ENCODE data around the gene SLC10A2.
"Not testable (repeated sequence)": the region's sequence is repeated elsewhere in the genome, so short reads cannot be mapped to it uniquely, and the experiment has no call there.

Gene SLC10A2

DNA sequence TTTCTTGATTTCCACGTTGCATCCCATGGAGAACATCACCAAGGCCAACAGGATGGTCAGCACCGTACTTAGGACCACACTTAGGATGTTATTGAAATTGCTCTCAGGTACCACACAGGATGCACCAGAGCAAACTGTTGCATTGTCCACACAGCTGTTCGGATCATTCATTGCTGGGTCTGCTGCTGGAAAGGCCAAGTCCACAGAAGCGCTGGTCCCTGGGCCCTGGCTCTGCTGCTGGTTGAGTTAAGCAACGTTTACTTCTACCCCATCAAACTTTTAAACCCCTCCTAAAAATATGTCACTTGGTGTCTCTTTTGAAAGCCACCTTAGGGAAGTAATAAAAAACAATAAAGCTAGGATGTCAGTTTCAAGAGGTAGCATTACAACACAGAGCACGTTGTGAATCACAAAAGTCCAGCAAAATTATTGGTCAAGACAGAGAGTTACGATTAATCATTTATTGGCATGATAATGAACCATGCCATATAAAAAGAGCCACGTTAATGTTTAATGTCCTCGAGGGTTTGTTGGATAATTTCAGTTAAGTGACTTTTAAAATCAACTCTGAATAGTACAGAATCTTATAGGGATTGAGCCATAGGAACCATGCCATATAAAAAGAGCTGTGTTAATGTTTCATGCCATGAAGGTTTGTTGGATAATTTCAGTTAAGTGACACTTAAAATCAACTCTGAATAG, at the start of gene SLC10A2:
Gene SLC10A2 (minus strand): TSS at position 339 of the 702 bp plus-strand sequence. CDS start 168 bp downstream, at position 171.
- no peak for DNase-seq

DNA sequence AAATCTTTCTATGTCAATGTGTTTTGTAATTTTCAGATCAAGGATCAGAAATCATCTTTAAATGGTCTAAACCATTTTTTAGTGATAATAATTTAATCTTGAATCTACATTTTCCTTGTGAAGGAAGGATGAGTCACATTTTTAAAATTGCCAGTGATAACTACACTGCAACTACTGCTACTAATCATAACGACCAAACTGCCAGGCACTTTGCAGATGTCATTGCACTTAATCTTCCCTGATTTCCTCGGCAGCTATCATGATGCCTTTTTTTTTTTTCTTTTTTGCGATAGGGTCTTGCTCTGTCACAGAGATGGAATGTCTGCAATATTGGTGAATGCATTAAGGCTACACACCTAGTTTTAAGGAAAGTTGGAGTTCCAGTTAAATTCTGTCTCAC, 41.4 kb upstream of the SLC10A2 start:
- no peak for DNase-seq

DNA sequence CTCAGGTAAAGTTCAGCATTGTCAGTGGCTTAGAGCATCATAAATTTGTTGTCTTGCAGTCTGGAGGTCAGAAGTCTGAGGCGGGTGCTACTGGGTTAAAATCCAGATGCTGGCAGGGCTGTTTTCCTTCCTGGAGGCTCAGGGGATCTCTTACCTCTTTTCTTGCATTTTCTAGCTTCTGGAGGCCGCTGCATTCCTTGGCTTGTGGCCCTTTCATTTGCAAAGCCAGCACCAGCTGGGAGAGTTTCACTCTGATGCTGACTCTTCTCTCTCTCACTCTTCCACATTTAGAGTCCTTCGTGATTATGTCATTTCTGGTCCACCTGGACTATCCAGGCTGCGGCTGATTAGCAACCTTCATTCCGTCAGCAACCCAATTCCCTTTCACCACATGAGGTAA, 38.1 kb upstream of the SLC10A2 start:
- no peak for DNase-seq

DNA sequence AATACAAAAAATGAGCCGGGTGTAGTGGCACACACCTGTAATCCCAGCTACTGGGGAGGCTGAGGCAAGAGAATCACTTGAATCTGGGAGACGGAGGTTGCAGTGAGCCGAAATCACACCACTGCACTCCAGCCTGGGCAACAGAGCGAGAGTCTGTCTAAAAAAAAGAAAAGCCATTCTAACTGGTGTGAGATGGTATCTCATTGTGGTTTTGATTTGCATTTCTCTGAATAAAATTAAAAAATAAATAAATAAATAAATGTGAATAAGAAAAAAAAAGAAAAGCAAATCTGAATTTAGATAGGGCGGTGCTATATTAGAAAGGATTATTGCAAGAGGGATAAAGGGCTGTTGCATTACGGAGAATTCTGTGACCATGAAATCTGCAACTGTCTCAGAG, 37.2 kb upstream of the SLC10A2 start:
- DNase-seq: not testable (repeated sequence)

GRCh38 chr13:103102482-103102881, 36.3 kb upstream of the SLC10A2 start:
- no peak for DNase-seq

DNA sequence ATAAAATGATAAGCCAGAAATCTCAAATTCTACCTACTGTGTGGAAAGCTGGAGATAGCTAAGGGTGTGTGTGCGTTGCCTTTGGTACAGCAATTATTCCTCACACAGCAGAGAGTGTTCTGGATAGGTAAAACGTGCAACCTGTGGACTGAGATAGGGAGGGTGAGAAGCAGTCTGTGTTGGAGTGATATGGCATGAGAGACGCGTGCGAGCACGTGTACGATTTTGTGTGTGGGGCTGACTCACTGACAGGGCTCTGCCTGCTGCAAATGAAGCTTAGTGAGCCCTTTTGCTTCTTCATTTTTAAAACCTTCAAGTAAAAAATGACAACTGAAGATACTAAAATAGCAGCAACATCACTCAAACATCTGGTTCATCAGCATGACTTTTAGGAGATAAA, 35.7 kb upstream of the SLC10A2 start:
- no peak for DNase-seq

GRCh38 chr13:103101500-103101899, 35.3 kb upstream of the SLC10A2 start:
- no peak for DNase-seq

DNA sequence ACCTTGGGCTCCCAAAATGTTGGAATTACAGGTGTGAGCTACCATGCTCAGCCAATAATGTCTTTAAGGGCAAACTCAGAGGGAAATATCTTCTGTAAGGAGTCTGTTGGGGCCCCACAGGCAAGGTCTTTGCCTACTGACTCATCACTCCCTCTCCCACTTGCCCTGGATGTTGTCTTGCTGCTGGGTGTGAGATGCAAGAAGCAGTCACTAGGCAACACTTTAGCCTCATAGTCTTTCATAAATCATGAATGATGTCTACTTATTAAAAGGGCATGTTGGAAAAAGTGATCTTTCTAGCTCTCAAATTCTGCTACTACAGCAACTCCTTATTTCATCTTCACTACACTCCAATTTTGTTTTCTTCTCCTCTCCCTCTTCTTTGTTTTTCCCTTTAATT, 34.6 kb upstream of the SLC10A2 start:
- no peak for DNase-seq

DNA sequence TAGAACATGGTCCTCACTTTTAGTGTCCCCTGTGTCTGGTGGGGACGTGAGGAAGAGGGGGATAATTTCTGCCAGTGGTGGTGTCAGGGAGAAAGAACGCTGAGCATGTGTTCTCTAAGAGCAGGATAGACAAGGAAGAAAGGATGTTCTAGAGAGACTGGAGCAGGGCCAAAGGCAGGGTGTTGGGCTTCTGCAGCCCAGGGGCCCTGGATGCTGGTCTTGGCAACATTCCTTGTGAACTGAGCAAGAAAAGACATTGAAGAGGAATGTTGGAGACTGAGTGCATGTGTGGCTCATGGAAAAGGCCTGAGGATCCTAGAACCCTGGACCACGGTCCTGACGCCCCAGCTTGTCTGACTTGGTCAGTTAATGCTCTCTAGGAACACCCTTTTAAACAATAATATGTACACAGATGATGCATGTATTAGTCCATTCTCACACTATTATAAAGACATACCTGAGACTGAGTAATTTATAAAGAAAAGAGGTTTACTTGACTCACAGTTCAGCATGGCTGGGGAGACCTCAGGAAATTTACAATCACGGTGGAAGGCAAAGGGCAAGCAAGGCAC, 33.6 kb upstream of the SLC10A2 start:
- DNase-seq: no peak

- no peak for DNase-seq
These were observed 32.3 kb upstream of the SLC10A2 start for GRCh38 chr13:103098535-103098934.

DNA sequence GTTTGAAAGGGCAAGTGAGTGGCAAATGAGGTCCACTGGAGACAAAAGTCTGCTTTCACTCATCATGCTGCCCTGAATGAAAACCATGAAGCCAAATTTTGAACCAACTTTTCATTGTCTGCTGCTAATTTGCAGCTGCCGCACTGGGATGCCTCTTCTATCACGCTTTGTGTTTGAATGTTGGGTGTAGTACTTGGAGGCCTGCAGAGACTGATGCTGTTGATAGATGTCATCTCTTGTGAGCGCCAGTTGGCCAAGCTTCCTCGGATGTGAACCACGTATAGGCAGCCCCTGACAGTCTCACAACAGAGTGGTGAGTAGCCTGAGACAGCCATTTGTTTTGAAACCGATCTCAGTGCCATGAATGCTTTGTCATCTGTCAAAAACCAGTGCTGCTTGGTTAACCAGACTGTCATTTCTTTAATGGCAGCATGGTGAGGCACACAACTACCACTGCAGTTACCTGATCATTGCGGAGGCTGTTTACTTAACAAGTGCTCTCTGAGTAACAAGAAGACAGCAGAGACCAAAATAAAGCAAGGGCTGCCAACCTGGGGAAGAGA, 31.2 kb upstream of the SLC10A2 start:
- DNase-seq: no peak

DNA sequence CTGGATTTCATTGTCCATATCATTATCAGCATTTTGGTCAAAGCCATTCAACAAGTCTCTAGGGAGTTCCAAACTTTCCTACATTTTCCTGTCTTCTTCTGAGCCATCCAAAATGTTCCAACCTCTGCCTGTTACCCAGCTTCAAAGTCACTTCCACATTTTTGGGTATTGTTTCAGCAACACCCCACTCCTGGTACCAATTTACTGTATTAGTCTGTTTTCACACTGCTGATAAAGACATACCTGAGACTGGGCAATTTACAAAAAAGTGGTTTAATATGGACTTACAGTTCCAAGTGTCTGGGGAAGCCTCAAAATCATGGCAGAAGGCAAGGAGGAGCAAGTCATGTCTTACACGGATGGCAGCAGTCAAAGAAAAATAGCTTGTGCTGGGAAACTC, 27.4 kb upstream of the SLC10A2 start:
- not testable (repeated sequence) for DNase-seq

- no peak for DNase-seq
These were observed 21.1 kb upstream of the SLC10A2 start for GRCh38 chr13:103087275-103087674.

DNA sequence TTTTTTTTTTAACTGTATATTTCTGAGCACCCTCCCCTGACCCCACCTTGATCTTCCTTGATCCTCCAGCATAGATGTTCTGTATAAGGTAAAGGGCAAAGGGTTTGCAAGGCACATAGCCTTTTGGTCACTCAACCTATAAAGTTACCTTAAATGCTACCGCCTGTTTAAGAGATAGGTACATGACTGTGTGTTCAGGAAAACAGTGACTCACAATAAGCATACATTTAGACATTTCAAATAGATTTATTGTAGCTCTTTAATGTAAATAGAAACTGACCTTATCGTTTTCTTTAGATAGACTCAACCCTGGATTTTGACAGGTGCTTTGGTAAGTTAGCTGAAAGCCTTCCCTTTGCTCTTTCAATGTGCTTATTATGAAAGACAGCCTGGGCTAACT, 15.2 kb upstream of the SLC10A2 start:
- no peak for DNase-seq

- no peak for DNase-seq
These were observed 11.9 kb upstream of the SLC10A2 start for GRCh38 chr13:103078158-103078557.

- DNase-seq: no peak
These were observed 2.6 kb upstream of the SLC10A2 start for GRCh38 chr13:103068836-103069235.

DNA sequence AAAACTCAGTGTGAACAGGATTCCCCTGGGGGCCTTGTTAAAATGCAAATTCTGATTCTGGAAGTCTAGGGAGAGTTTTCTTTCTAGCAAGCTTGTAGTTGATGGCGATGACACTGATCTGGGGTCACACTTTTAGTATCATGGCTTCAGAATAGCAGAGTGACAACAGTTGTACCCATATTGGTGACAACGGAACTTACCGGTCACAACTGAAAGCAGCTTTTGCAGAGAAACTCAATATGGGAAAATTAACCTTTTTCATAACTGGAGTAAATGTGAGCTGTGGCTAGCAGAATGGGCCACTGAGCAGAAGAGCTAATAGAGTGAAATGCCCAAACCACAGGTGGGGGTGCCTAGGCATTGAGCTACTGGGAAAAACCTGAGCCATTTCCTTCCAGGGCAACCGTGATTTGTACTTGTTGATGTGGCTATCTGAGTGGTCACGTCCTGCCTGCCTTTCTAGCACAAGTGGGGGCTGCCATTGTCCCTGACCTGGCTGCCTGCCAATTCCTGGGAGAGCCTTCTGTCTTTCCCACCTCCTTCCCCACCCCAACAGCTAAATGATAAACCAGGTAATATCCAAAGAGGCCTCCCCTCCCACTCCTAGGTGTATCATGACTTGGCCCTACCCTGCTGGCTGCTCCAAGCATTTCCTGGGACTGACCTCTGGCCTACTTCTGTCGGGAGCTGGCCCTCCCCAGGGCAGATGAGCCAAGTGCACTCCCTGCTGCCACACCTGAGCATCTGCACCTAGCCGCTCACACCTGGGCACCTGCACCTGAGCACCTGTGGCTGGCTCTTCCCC, 1.7 kb upstream of the SLC10A2 start:
- no peak for DNase-seq

GRCh38 chr13:103066781-103067345, 646 bp upstream of the SLC10A2 start:
- no peak for DNase-seq

GRCh38 chr13:103063376-103063775, 2.8 kb downstream of the SLC10A2 start:
- DNase-seq: no peak

DNA sequence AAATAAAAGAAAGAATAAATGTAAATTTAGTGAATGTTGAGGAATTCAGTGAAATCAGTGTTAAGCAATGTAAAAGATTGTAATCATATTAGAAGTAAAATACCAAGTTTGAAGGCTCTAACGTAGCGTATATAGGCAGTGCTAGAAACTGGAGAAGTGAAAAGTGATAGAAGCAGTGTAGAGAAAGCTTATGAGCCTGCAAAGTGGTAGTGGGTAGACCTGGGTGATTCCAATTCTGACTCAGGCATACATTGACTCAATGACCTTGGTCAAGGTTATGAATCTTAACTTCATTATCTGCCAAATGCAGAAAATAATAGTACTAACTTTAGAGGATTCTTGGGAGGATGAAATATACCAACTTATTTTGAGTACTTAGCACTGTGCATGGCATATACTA, 4.1 kb downstream of the SLC10A2 start:
- no peak for DNase-seq

- no peak for DNase-seq
These were observed 10.2 kb downstream of the SLC10A2 start for GRCh38 chr13:103056008-103056407.

DNA sequence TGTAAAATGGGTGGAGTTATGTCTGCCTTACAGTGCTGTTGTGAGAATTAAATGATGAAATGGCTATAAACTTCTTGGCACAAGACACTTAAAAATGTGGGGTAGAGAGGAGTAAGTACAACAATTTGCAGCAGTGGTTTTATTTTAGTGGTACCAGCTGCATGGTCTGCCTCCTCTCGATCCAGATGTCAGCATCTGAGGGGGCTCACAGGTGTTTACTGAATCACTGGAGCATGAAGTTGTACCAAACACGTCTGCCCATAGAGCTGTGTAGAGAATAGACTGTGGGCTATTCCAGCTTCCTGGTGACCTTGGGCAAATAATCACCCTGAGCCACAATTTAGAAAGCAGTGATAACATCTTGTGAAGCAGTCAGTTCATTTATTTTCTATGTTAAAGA, 11.1 kb downstream of the SLC10A2 start:
- no peak for DNase-seq

- DNase-seq: no peak
These were observed 19.5 kb downstream of the SLC10A2 start for GRCh38 chr13:103046676-103047075.

Measured in stimulated activated CD4-positive, alpha-beta T cell treated with anti-CD3 and anti-CD28 coated beads, Interleukin-2, amount 100 ng/mL, for 24 hours (primary cell).